HEK293T (cell line): ENCODE data around the gene NRL.

Experiments used
- ARNT ChIP-seq: fragments of 450-650 bp; IDR thresholded peaks from 2 replicates; pipeline ENCODE4 v1.6.1; 2017; ENCODE audit warnings: mild to moderate bottlenecking
- BHLHE40 ChIP-seq: fragments of 450-650 bp; IDR thresholded peaks from 2 replicates; pipeline ENCODE4 v1.6.1; 2016; ENCODE audit warnings: mild to moderate bottlenecking, moderate library complexity, borderline replicate concordance
- CTBP1 ChIP-seq: fragments of 450-650 bp; IDR thresholded peaks from 2 replicates; pipeline ENCODE4 v1.6.1; 2016; ENCODE audit warnings: borderline replicate concordance
- ELF4 ChIP-seq: fragments of 450-650 bp; IDR thresholded peaks from 2 replicates; pipeline ENCODE4 v1.6.1; 2017; ENCODE audit warnings: antibody characterized with exemption
- FOXA1 ChIP-seq: fragments of 450-650 bp; IDR thresholded peaks from 2 replicates; pipeline ENCODE4 v1.6.1; 2016; ENCODE audit warnings: mild to moderate bottlenecking
- FOXK2 ChIP-seq: fragments of 450-650 bp; IDR thresholded peaks from 2 replicates; pipeline ENCODE4 v1.6.1; 2016; ENCODE audit warnings: mild to moderate bottlenecking
- FOXM1 ChIP-seq: fragments of 450-650 bp; IDR thresholded peaks from 2 replicates; pipeline ENCODE4 v1.6.1; 2017; ENCODE audit warnings: mild to moderate bottlenecking, borderline replicate concordance
- L3MBTL2 ChIP-seq: fragments of 450-650 bp; conservative IDR thresholded peaks from 2 replicates; pipeline ENCODE4 v1.6.1; 2016; ENCODE audit warnings: mild to moderate bottlenecking
- LEF1 ChIP-seq: fragments of 450-650 bp; IDR thresholded peaks from 2 replicates; pipeline ENCODE4 v1.6.1; 2017; ENCODE audit warnings: mild to moderate bottlenecking, borderline replicate concordance
- NFRKB ChIP-seq: fragments of 450-650 bp; IDR thresholded peaks from 2 replicates; pipeline ENCODE4 v1.6.1; 2016; ENCODE audit warnings: mild to moderate bottlenecking, moderate library complexity
- SP1 ChIP-seq: fragments of 450-650 bp; IDR thresholded peaks from 2 replicates; pipeline ENCODE4 v1.6.1; 2017
- SUZ12 ChIP-seq: fragments of 450-650 bp; IDR thresholded peaks from 2 replicates; pipeline ENCODE4 v1.6.1; 2016; ENCODE audit warnings: mild to moderate bottlenecking
- TF ChIP-seq, protein P1 (sequence below): fragments of 450-650 bp; IDR thresholded peaks from 2 replicates; pipeline ENCODE4 v1.6.1; 2016

DNA sequence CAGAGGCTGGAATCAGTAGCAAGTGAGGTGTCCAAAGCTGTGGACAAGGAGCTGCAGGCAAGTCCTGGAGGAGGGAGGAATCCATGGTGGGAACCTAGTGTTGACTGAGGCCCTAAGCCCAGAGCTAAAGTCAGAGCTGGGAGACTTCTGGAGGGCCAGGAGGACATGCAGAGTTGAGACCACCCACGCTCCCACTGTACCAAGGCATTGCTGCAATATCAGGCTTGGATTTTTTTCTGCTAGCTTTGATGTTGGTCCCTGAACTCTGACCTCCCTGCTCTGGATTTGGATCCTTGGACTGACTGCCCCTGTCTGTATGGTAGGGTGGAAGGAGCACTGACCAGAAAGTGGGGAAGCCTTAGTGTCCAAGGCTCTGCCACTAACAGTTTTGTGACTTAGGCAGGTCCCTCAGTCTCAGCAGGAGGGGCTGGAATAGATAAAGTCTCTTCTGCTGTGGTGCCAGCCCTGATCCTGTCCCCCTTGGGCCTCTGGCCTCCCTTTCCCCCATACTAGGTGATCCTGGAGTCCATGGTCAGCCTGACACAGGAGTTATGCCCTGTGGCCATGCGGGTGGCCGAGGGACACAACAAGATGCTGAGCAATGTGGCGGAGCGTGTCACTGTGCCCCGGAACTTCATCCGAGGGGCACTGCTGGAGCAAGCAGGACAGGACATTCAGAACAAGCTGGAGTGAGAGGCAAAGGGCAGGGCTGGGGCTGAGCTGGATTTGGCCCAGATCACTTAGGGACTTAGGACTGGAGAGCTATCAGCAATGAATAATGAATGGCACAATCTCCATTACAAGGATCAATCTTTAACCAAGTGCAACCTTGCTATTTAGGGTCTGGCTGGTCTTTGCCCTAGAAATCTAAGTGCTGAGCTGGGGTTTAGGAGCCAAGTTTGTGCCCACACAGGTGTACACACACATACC, 53.5 kb downstream of the NRL start:
- TF ChIP-seq, protein P1, sequence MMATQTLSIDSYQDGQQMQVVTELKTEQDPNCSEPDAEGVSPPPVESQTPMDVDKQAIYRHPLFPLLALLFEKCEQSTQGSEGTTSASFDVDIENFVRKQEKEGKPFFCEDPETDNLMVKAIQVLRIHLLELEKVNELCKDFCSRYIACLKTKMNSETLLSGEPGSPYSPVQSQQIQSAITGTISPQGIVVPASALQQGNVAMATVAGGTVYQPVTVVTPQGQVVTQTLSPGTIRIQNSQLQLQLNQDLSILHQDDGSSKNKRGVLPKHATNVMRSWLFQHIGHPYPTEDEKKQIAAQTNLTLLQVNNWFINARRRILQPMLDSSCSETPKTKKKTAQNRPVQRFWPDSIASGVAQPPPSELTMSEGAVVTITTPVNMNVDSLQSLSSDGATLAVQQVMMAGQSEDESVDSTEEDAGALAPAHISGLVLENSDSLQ, result no peak
- no peak for TF ChIP-seq L3MBTL2
- TF ChIP-seq LEF1, result no peak
- no peak for TF ChIP-seq BHLHE40
- TF ChIP-seq FOXM1, result no peak
- no peak for TF ChIP-seq SUZ12
- TF ChIP-seq FOXA1, result no peak
- TF ChIP-seq ARNT, result no peak
- no peak for TF ChIP-seq SP1
- no peak for TF ChIP-seq ELF4
- no peak for TF ChIP-seq FOXK2
- TF ChIP-seq NFRKB, result no peak
- TF ChIP-seq CTBP1, result no peak
